Upper lobe of left lung (tissue), 4 donors: ENCODE measurements around the gene ACACA.

Experiments used
- CTCF ChIP-seq, 6 experiments: fragments of 450-650 bp in 4 of 6; fragments of 200-600 bp in 2 of 6; sonication (generic) in 2 of 6; IDR thresholded peaks; one replicate each; pipeline ENCODE4 v1.5.1; 2016 to 2019; ENCODE audit warnings: antibody characterized with exemption in 6 of 6
- EP300 ChIP-seq, 4 donors: sonication (generic); formaldehyde crosslinking; IDR thresholded peaks; one replicate each; pipeline ENCODE4 v1.5.1; 2017; ENCODE audit warnings: antibody characterized with exemption in 4 of 4, control low read depth in 2 of 4
- POLR2A ChIP-seq, 4 donors: fragments of 450-650 bp; IDR thresholded peaks; one replicate each; pipeline ENCODE4 v1.5.1; 2016 to 2017; ENCODE audit warnings: antibody characterized with exemption in 4 of 4, mild to moderate bottlenecking in 2 of 4
- POLR2AphosphoS5 ChIP-seq, 2 donors: sonication (generic); formaldehyde crosslinking; IDR thresholded peaks; one replicate each; pipeline ENCODE4 v1.5.1; 2017; ENCODE audit warnings: antibody characterized with exemption in 2 of 2

GRCh38 chr17:37373530-37374159 lies 33.0 kb downstream of the ACACA start:
- no peak for TF ChIP-seq POLR2A (IDR thresholded peaks at IDR 0.05)
- TF ChIP-seq CTCF (IDR thresholded peaks at IDR 0.05), result peak; percentile 85 to 97 (median 94)
- no peak for TF ChIP-seq POLR2AphosphoS5 (IDR thresholded peaks at IDR 0.05)
- no peak for TF ChIP-seq EP300 (IDR thresholded peaks at IDR 0.05)
